GM12865 (cell line): ENCODE results near the gene LDLRAD3.

ENCODE experiments used
- DNase-seq: peaks from one replicate; pipeline ENCODE4 v3.0.0; 2010; ENCODE audit warnings: low read depth
- H3K4me3 ChIP-seq: 2 replicates; pipeline ENCODE4 v1.5.1; 2011; ENCODE audit warnings: mild to moderate bottlenecking, low read depth, low read length, control low read depth
- TF ChIP-seq, protein P1 (sequence below): IDR thresholded peaks from 2 replicates; pipeline ENCODE4 v1.5.1; 2011; ENCODE audit warnings: low read length, control low read depth, low read depth, inconsistent platforms; ENCODE audit not compliant: insufficient read depth; ENCODE audit errors: missing control alignments

LDLRAD3 gene

GRCh38 chr11:35983981-35984380 is 40.1 kb downstream of the LDLRAD3 start:
- TF ChIP-seq, protein P1, sequence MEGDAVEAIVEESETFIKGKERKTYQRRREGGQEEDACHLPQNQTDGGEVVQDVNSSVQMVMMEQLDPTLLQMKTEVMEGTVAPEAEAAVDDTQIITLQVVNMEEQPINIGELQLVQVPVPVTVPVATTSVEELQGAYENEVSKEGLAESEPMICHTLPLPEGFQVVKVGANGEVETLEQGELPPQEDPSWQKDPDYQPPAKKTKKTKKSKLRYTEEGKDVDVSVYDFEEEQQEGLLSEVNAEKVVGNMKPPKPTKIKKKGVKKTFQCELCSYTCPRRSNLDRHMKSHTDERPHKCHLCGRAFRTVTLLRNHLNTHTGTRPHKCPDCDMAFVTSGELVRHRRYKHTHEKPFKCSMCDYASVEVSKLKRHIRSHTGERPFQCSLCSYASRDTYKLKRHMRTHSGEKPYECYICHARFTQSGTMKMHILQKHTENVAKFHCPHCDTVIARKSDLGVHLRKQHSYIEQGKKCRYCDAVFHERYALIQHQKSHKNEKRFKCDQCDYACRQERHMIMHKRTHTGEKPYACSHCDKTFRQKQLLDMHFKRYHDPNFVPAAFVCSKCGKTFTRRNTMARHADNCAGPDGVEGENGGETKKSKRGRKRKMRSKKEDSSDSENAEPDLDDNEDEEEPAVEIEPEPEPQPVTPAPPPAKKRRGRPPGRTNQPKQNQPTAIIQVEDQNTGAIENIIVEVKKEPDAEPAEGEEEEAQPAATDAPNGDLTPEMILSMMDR, result no peak
- DNase-seq, result no peak
- no peak overlapping the region for H3K4me3 ChIP-seq

GRCh38 chr11:35986947-35987346 is 43.1 kb downstream of the LDLRAD3 start:
- no peak overlapping the region for H3K4me3 ChIP-seq
- TF ChIP-seq, protein P1, result no peak
- no peak for DNase-seq

- TF ChIP-seq, protein P1, result no peak
- H3K4me3 ChIP-seq, result no peak overlapping the region
- DNase-seq, result no peak
Observed at GRCh38 chr11:35990170-35990569, 46.3 kb downstream of the LDLRAD3 start.

DNA sequence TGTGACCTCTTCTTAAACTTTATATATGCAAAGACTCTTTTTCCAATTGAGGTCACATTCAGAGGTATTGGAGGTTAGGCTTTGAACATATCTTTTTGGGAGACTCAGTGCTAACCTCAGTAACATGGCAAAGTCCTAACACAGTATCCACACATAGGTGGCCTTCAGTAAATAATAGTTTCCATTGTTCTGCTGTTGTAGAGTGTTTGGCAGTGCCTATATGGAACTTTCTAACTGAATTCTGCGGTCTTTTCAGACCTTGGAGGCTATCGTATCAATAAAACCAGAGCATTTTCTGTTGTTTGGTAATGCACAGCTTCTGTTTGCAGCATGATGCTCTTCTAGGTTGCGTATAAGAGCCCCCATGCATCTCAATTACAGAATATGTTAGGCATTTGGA is 47.0 kb downstream of the LDLRAD3 start:
- DNase-seq, result no peak
- no peak overlapping the region for H3K4me3 ChIP-seq
- TF ChIP-seq, protein P1, result no peak

GRCh38 chr11:35992548-35992947 is 48.7 kb downstream of the LDLRAD3 start:
- TF ChIP-seq, protein P1, result no peak
- no peak overlapping the region for H3K4me3 ChIP-seq
- DNase-seq, result no peak

- TF ChIP-seq, protein P1, result no peak
- no peak for DNase-seq
- H3K4me3 ChIP-seq, result no peak overlapping the region
Observed at GRCh38 chr11:35994421-35994820, 50.6 kb downstream of the LDLRAD3 start.

DNA sequence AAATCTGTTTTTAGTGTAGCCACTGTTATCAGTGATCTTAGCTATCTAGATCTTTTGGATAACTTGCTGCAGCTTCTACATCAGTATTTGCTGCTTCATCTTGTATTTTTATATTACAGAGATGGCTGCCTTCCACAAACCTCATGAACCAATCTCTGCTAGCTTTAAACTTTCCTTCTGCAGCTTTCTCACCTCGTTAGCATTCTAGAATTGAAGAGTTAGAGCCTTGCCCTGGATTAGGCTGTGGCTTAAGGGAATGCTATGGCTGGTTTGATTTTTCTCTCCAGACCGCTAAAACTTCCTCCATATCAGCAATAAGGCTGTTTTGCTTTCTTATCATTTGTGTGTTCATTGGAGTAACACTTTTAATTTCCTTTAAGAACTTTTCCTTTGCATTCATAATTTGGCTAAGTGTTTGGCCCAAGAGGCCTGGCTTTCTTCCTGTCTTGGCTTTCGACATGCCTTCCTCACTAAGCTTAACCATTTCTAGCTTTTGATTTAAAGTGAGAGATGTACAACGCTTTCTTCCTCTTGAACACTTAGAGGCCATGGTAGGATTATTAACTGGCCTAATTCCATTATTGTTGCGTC is 51.9 kb downstream of the LDLRAD3 start:
- TF ChIP-seq, protein P1, result no peak
- DNase-seq, result no peak
- H3K4me3 ChIP-seq, result no peak overlapping the region
